ENCODE data around the gene FLNB. TPM values are rescaled to one million over a fixed set of nuclear protein-coding genes. Genes with fewer than 3 reads are reported as not detected.

The FLNB gene
- polyA plus RNA-seq, 1 of the 3 experiments (the other 2 are of a cell fraction) = 127 TPM

GRCh38 chr3:58042947-58043707 is 34.9 kb downstream of the FLNB start (continued):
- no peak for TF ChIP-seq TAF1 (IDR thresholded peaks at IDR 0.05; ENCODE audit: borderline replicate concordance, low read depth, low read length)

GRCh38 chr3:58043933-58044332 is 35.7 kb downstream of the FLNB start:
- ChIA-PET POLR2A (no interaction called here), CTCF (interaction anchor here (0.9 kb wide), 1 partner anchor 134 kb away, joined by 3 read pairs; no protein-coding TSS in a partner anchor)
- H3K36me3 ChIP-seq (replicated peaks in 1 of 2; ENCODE audit: control insufficient read depth in 1 of 2, insufficient read depth in 2 of 2, low read length in 1 of 2) = no peaks in the 10 kb centered on the region
- peak overlapping the region in 1 of 2 experiments; percentile 65; a peak in 2 of 4 replicates for H3K27ac ChIP-seq (ENCODE audit: low read depth in 2 of 2, low read length in 1 of 2)
- H3K4me3 ChIP-seq (ENCODE audit: low read depth in 2 of 2, low read length in 1 of 2) = no peak overlapping the region
- peaks cover 31 to 53% of the 10 kb centered on the region in 2 experiments for H3K4me1 ChIP-seq (ENCODE audit: control insufficient read depth in 1 of 2, insufficient read depth in 2 of 2, low read depth in 1 of 2, low read length in 1 of 2)
- H2AFZ ChIP-seq (ENCODE audit: low read depth) = no peak overlapping the region
- no peak overlapping the region for H3K9ac ChIP-seq
- no peak for TF ChIP-seq FOXM1 (IDR thresholded peaks at IDR 0.05; ENCODE audit: low read depth)
- no peak for TF ChIP-seq MAX (IDR thresholded peaks at IDR 0.05; ENCODE audit: low read depth)
- no peak for TF ChIP-seq MEF2A (IDR thresholded peaks at IDR 0.05; ENCODE audit: borderline replicate concordance, low read depth)
- TF ChIP-seq RFX5 (IDR thresholded peaks at IDR 0.05; ENCODE audit: low read length) = no peak
- TF ChIP-seq IRF3 (IDR thresholded peaks at IDR 0.05; ENCODE audit: low read depth, low read length) = no peak
- TF ChIP-seq ELF1 (IDR thresholded peaks at IDR 0.05) = no peak
- TF ChIP-seq RCOR1 (IDR thresholded peaks at IDR 0.05; ENCODE audit: low read length) = no peak
- no peak for TF ChIP-seq NRF1 (IDR thresholded peaks at IDR 0.05; ENCODE audit: low read depth, low read length)
- no peak for TF ChIP-seq TAF1 (IDR thresholded peaks at IDR 0.05; ENCODE audit: borderline replicate concordance, low read depth, low read length)
- no peak for TF ChIP-seq FOXJ3 (CRISPR knock-in tag; IDR thresholded peaks at IDR 0.05)
- no peak for TF ChIP-seq MXI1 (IDR thresholded peaks at IDR 0.05; ENCODE audit: low read depth, low read length)
- no peak for TF ChIP-seq NFIC (IDR thresholded peaks at IDR 0.05; ENCODE audit: borderline replicate concordance)
- no peak for TF ChIP-seq PBX3 (IDR thresholded peaks at IDR 0.05)
- no peak for TF ChIP-seq RAD21 (IDR thresholded peaks at IDR 0.05; ENCODE audit: low read length)
- TF ChIP-seq SMC3 (IDR thresholded peaks at IDR 0.05; ENCODE audit: low read depth, low read length) = no peak
- no peak for TF ChIP-seq POLR2AphosphoS5 (IDR thresholded peaks at IDR 0.05; ENCODE audit: low read depth, low read length)
- TF ChIP-seq TCF12 (IDR thresholded peaks at IDR 0.05) = no peak
- no peak for DNase-seq
- peaks cover 100% of the 10 kb centered on the region for H3K79me2 ChIP-seq (ENCODE audit: insufficient read depth)
- 84% methylated on average over 3 of the region's 4 CpGs for WGBS (ENCODE audit: low lambda C conversion rate)
- H3F3A ChIP-seq (replicated peaks; ENCODE audit: insufficient read depth) = peaks cover 61% of the 10 kb centered on the region
- H3K27me3 ChIP-seq (ENCODE audit: insufficient read depth) = no peaks in the 10 kb centered on the region
- no peaks in the 10 kb centered on the region for H3K9me3 ChIP-seq
- peak overlapping the region; percentile 53; the same call in 1 of the 2 replicates for H3K4me2 ChIP-seq
- H4K20me1 ChIP-seq (ENCODE audit: insufficient read depth) = peaks cover 21% of the 10 kb centered on the region
- H3K9me2 ChIP-seq = no peaks in the 10 kb centered on the region

Data from SK-N-SH (cell line).